Spleen (tissue), 11 donors: ENCODE results near the gene FERMT3. TPM values are rescaled to one million over a fixed set of nuclear protein-coding genes. Genes with fewer than 3 reads are reported as not detected.

ENCODE experiments used
- DNase-seq: peaks from one replicate; pipeline ENCODE4 v3.0.0-alpha.2; 2020
- H3K27ac ChIP-seq, 8 donors: fragments of 200-600 bp; sonication (generic) in 7 of 8; 1 replicate in 4 of 8; 2 replicates in 4 of 8; pipeline versions ENCODE4 v1.5.0 to v1.8.0; 2016 to 2021; ENCODE audit warnings: inconsistent platforms in 4 of 8, mild to moderate bottlenecking in 4 of 8, moderate library complexity in 1 of 8
- H3K27me3 ChIP-seq, 7 donors: fragments of 200-600 bp; sonication (generic) in 6 of 7; replicated peaks in 1 of 7; 1 replicate in 4 of 7; 2 replicates in 3 of 7; pipeline versions ENCODE4 v1.5.0 to v1.8.0; 2016 to 2021; ENCODE audit warnings: inconsistent platforms in 3 of 7, mild to moderate bottlenecking in 1 of 7
- H3K36me3 ChIP-seq, 6 donors: fragments of 200-600 bp; sonication (generic) in 5 of 6; 1 replicate in 4 of 6; 2 replicates in 2 of 6; pipeline versions ENCODE4 v1.5.0 to v1.8.0; 2016 to 2021; ENCODE audit warnings: inconsistent platforms in 2 of 6
- H3K4me1 ChIP-seq, 6 donors: fragments of 200-600 bp; sonication (generic) in 5 of 6; 1 replicate in 3 of 6; 2 replicates in 3 of 6; pipeline versions ENCODE4 v1.5.0 to v1.8.0; 2016 to 2021; ENCODE audit warnings: inconsistent platforms in 3 of 6
- H3K4me3 ChIP-seq, 8 donors: fragments of 200-600 bp; sonication (generic) in 7 of 8; 1 replicate in 4 of 8; 2 replicates in 4 of 8; pipeline versions ENCODE4 v1.5.0 to v1.8.0; 2016 to 2021; ENCODE audit warnings: inconsistent platforms in 4 of 8, mild to moderate bottlenecking in 4 of 8, moderate library complexity in 2 of 8
- H3K9me3 ChIP-seq, 8 donors: fragments of 200-600 bp; sonication (generic) in 7 of 8; 1 replicate in 4 of 8; 2 replicates in 4 of 8; pipeline versions ENCODE4 v1.5.0 to v1.8.0; 2016 to 2021; ENCODE audit warnings: inconsistent platforms in 4 of 8
- CTCF ChIP-seq, 11 experiments: fragments of 200-600 bp in 7 of 11; fragments of 450-650 bp in 4 of 11; sonication (generic) in 4 of 11; IDR thresholded peaks in 8 of 11; conservative IDR thresholded peaks in 3 of 11; 1 replicate in 7 of 11; 2 replicates in 4 of 11; pipeline versions ENCODE4 v1.4.0 to v1.8.0; 2016 to 2021; ENCODE audit warnings: antibody characterized with exemption in 11 of 11, inconsistent platforms in 4 of 11, mild to moderate bottlenecking in 1 of 11
- POLR2A ChIP-seq, 3 donors: fragments of 450-650 bp; IDR thresholded peaks; one replicate each; pipeline ENCODE4 v1.5.1; 2017; ENCODE audit warnings: antibody characterized with exemption in 3 of 3, mild to moderate bottlenecking in 1 of 3
- POLR2AphosphoS5 ChIP-seq, 3 donors: sonication (generic); formaldehyde crosslinking; IDR thresholded peaks; one replicate each; pipeline ENCODE4 v1.5.1; 2017; ENCODE audit warnings: antibody characterized with exemption in 3 of 3
- WGBS, 5 donors: extraction: QIAGEN DNeasy Blood & Tissue Kit in 3 of 5; methylation state at CpG; one replicate each; pipeline versions ENCODE4 v1.1.5 to v1.1.7; 2013 to 2018; 5-methylcytosine and 5-hydroxymethylcytosine counted together
- intact Hi-C: fragments of 100-400 bp; cut with DNase I; formaldehyde crosslinking; loops from one replicate; pipeline ENCODE4 v1.15.0; 2023; ENCODE audit warnings: low total_unique reads
- polyA plus RNA-seq, 3 donors: library from polyadenylated mRNA; stranded (reverse); fragments of 200-250 nt; gene quantifications; one replicate each; pipeline ENCODE4 v1.2.1, GENCODE V29; 2013
- total RNA-seq, 7 donors: library from RNA; depleted of rRNA in 3 of 7; stranded (reverse); fragments of >200 nt in 3 of 7; fragmentation: NEBNext Ultra II Directional in 4 of 7; extraction: Animal tissue kit (Norgen Biotek cat#: 25700) in 4 of 7; gene quantifications; one replicate each; pipeline versions ENCODE4 v1.1.0 to v1.2.1, GENCODE V29; 2016 to 2021
- donor health status: healthy with polysubstance abuse.
- donor health status: DM: no; HTN: no; CAD: no; lungs with moderate emphysema.
- donor health status: DM: no; HTN: no; CAD: no.
- donor health status: Bipolar disorder and iron deficiency.
- donor health status: healthy.
- donor health status: DM: no; HTN: no; CAD: no.
- donor health status: DM: yes; HTN: yes; CAD: no.

The FERMT3 gene
- total and polyA plus RNA-seq, 10 donors: 120 to 248 (median 174) TPM

GRCh38 chr11:64233913-64234586 is 27.5 kb downstream of the FERMT3 start, which contains the start of gene VEGFB:
TSS of gene VEGFB (plus strand) at chr11:64234584. CDS start at chr11:64234834, 250 bp downstream.
- H3K4me3 ChIP-seq: peak within 1 kb of the TSS; percentile 67 to 96 (median 78)
- H3K27me3 ChIP-seq: no peaks in the 10 kb centered on the region
- H3K27ac ChIP-seq: peak within 1 kb of the TSS; percentile 72 to 93 (median 86)
- intact Hi-C loops: no loop called here
- peaks cover 0 to 33% (median 18%) of the 10 kb centered on the region in 6 donors for H3K36me3 ChIP-seq
- TF ChIP-seq POLR2AphosphoS5 (IDR thresholded peaks at IDR 0.05) (peak; percentile 81 to 86 (median 81)), POLR2A (IDR thresholded peaks at IDR 0.05) (no peak)
- peak; percentile 94 for DNase-seq
- 7 to 19% (median 12%) methylated on average over 19 to 60 of the region's 62 CpGs for WGBS, 5 donors
- no peaks in the 10 kb centered on the region for H3K9me3 ChIP-seq
- H3K4me1 ChIP-seq: peaks cover 38 to 91% (median 74%) of the 10 kb centered on the region in 6 donors

- intact Hi-C loops: no loop called here
- WGBS, 5 donors: 1 to 4% (median 2%) methylated on average over 10 to 80 of the region's 80 CpGs
- H3K4me3 ChIP-seq: peak overlapping the region; percentile 67 to 96 (median 78)
- no peaks in the 10 kb centered on the region for H3K27me3 ChIP-seq
- H3K4me1 ChIP-seq: peaks cover 32 to 91% (median 71%) of the 10 kb centered on the region in 6 donors
- peaks cover 0 to 33% (median 18%) of the 10 kb centered on the region in 6 donors for H3K36me3 ChIP-seq
- no peaks in the 10 kb centered on the region for H3K9me3 ChIP-seq
- H3K27ac ChIP-seq: peak overlapping the region; percentile 72 to 93 (median 86)
- TF ChIP-seq POLR2A (IDR thresholded peaks at IDR 0.05) (peak in 1 of 3 donors; percentile 29), CTCF (IDR thresholded peaks at IDR 0.05 in 8 of 11, conservative IDR thresholded peaks at IDR 0.05 in 3 of 11) (peak in 3 of 11 experiments; percentile 9 to 21 (median 21)), POLR2AphosphoS5 (IDR thresholded peaks at IDR 0.05) (peak; percentile 66 to 78 (median 75))
- peak; percentile 93 for DNase-seq
Observed at GRCh38 chr11:64234647-64235379, 28.3 kb downstream of the FERMT3 start.

GRCh38 chr11:64235437-64236161 is 29.1 kb downstream of the FERMT3 start:
- Histone ChIP-seq H3K4me1 (peaks cover 34 to 94% (median 76%) of the 10 kb centered on the region in 6 donors), H3K27ac (peak overlapping the region; percentile 72 to 93 (median 86)), H3K9me3 (no peaks in the 10 kb centered on the region), H3K27me3 (no peaks in the 10 kb centered on the region), H3K4me3 (peak overlapping the region; percentile 67 to 96 (median 78)), H3K36me3 (peaks cover 0 to 33% (median 18%) of the 10 kb centered on the region in 6 donors)
- TF ChIP-seq POLR2AphosphoS5 (IDR thresholded peaks at IDR 0.05) (no peak), CTCF (IDR thresholded peaks at IDR 0.05 in 8 of 11, conservative IDR thresholded peaks at IDR 0.05 in 3 of 11) (no peak), POLR2A (IDR thresholded peaks at IDR 0.05) (no peak)
- intact Hi-C loops: no loop called here
- DNase-seq: peak; percentile 81
- 85 to 92% (median 88%) methylated on average over 4 to 12 of the region's 12 CpGs for WGBS, 5 donors

- no peak for DNase-seq
- H3K36me3 ChIP-seq: peaks cover 0 to 33% (median 18%) of the 10 kb centered on the region in 6 donors
- intact Hi-C loops: no loop called here
- WGBS, 5 donors: 70 to 88% (median 82%) methylated on average over 12 of the region's 12 CpGs
- no peaks in the 10 kb centered on the region for H3K27me3 ChIP-seq
- H3K27ac ChIP-seq: peak overlapping the region in 7 of 8 donors; percentile 95 to 100 (median 99)
- no peak for TF ChIP-seq POLR2A (IDR thresholded peaks at IDR 0.05)
- no peak for TF ChIP-seq POLR2AphosphoS5 (IDR thresholded peaks at IDR 0.05)
- no peak for TF ChIP-seq CTCF (IDR thresholded peaks at IDR 0.05 in 8 of 11, conservative IDR thresholded peaks at IDR 0.05 in 3 of 11)
- H3K9me3 ChIP-seq: no peaks in the 10 kb centered on the region
- H3K4me1 ChIP-seq: peaks cover 27 to 85% (median 64%) of the 10 kb centered on the region in 6 donors
- H3K4me3 ChIP-seq: peak overlapping the region in 1 of 8 donors; percentile 35
Observed at GRCh38 chr11:64237484-64237951, 31.0 kb downstream of the FERMT3 start.
